ENCODE measurements around the gene DRD3. TPM values are rescaled to one million over a fixed set of nuclear protein-coding genes. Genes with fewer than 3 reads are reported as not detected.

The DRD3 gene
- polyA plus RNA-seq, 1 donor from 2014 or later, result not detected

DNA sequence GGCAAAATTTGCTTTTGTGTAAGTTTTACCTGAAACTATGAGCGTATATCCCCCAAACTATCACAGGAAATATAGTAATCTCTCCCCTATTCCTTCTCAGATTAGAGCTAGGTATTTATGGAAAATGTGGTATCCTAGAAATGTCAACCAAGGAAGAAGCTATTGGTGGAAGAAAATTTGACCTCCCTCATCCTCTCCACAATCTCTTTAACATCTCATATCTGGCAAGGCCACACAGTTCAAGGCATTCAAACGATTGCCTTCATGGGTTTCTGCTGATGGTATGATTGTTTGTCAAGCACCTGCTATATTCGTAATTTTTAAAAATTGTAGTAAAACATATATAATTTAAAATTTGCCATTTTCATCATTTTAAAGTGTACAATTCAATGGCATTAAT is 27.5 kb upstream of the DRD3 start:
- no peaks in the 10 kb centered on the region for H3K79me2 ChIP-seq (replicated peaks; ENCODE audit: insufficient read depth, low read length)
- H3K36me3 ChIP-seq (ENCODE audit: insufficient read depth, low read length), result no peaks in the 10 kb centered on the region
- no peak overlapping the region for H3K9ac ChIP-seq (ENCODE audit: low read length)
- H3K9me2 ChIP-seq (ENCODE audit: insufficient read depth, low read length), result no peaks in the 10 kb centered on the region
- no peaks in the 10 kb centered on the region for H3F3A ChIP-seq (ENCODE audit: insufficient read depth, low read length, poor library complexity, severe bottlenecking)
- H3K9me3 ChIP-seq (ENCODE audit: low read length), result no peaks in the 10 kb centered on the region
- TF ChIP-seq RAD21 (conservative IDR thresholded peaks at IDR 0.05) (no peak), SMC3 (conservative IDR thresholded peaks at IDR 0.05; ENCODE audit: poor library complexity) (no peak)
- TF ChIP-seq, protein P1, sequence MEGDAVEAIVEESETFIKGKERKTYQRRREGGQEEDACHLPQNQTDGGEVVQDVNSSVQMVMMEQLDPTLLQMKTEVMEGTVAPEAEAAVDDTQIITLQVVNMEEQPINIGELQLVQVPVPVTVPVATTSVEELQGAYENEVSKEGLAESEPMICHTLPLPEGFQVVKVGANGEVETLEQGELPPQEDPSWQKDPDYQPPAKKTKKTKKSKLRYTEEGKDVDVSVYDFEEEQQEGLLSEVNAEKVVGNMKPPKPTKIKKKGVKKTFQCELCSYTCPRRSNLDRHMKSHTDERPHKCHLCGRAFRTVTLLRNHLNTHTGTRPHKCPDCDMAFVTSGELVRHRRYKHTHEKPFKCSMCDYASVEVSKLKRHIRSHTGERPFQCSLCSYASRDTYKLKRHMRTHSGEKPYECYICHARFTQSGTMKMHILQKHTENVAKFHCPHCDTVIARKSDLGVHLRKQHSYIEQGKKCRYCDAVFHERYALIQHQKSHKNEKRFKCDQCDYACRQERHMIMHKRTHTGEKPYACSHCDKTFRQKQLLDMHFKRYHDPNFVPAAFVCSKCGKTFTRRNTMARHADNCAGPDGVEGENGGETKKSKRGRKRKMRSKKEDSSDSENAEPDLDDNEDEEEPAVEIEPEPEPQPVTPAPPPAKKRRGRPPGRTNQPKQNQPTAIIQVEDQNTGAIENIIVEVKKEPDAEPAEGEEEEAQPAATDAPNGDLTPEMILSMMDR (IDR thresholded peaks at IDR 0.05; ENCODE audit: poor library complexity, severe bottlenecking), result no peak
- no peak overlapping the region for H3K4me2 ChIP-seq (ENCODE audit: low read length)
- no peak overlapping the region for H3K4me3 ChIP-seq (ENCODE audit: low read length)
- H3K27me3 ChIP-seq (ENCODE audit: insufficient read depth, low read depth, low read length), result no peaks in the 10 kb centered on the region
- no peaks in the 10 kb centered on the region for H4K20me1 ChIP-seq (ENCODE audit: insufficient read depth)
- H3K27ac ChIP-seq (ENCODE audit: low read length), result no peak overlapping the region
- no peak overlapping the region for H2AFZ ChIP-seq (ENCODE audit: low read depth, low read length)

DNA sequence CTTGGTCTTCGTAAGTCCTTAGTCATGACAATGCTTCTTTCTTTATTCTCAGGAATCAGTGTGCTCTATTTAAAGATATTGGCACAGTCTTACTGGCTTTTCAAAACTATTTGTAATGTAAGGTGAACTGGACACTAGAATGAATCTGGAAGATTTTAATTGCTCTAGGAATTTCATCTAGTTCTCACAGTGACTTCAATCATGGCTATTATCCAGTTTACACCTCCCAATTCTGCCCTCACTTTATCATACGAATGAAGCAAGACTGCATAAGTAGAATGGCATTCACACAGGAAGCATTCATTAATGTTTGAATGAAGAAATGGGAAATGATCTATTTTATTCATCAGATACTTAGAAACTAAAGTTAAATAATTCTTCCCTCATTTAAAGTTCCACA is 26.7 kb upstream of the DRD3 start:
- no peaks in the 10 kb centered on the region for H3K9me3 ChIP-seq (ENCODE audit: low read length)
- no peak overlapping the region for H3K9ac ChIP-seq (ENCODE audit: low read length)
- no peak overlapping the region for H2AFZ ChIP-seq (ENCODE audit: low read depth, low read length)
- no peak overlapping the region for H3K4me3 ChIP-seq (ENCODE audit: low read length)
- H3K27me3 ChIP-seq (ENCODE audit: insufficient read depth, low read depth, low read length), result no peaks in the 10 kb centered on the region
- H4K20me1 ChIP-seq (ENCODE audit: insufficient read depth), result no peaks in the 10 kb centered on the region
- H3K4me2 ChIP-seq (ENCODE audit: low read length), result no peak overlapping the region
- H3K9me2 ChIP-seq (ENCODE audit: insufficient read depth, low read length), result no peaks in the 10 kb centered on the region
- H3K79me2 ChIP-seq (replicated peaks; ENCODE audit: insufficient read depth, low read length), result no peaks in the 10 kb centered on the region
- no peaks in the 10 kb centered on the region for H3K36me3 ChIP-seq (ENCODE audit: insufficient read depth, low read length)
- H3K27ac ChIP-seq (ENCODE audit: low read length), result no peak overlapping the region
- no peaks in the 10 kb centered on the region for H3F3A ChIP-seq (ENCODE audit: insufficient read depth, low read length, poor library complexity, severe bottlenecking)
- TF ChIP-seq RAD21 (conservative IDR thresholded peaks at IDR 0.05) (no peak), POLR2AphosphoS5 (IDR thresholded peaks at IDR 0.05) (no peak), EZH2 (IDR thresholded peaks at IDR 0.05; ENCODE audit: borderline replicate concordance, insufficient read depth, low read length, poor library complexity, severe bottlenecking) (no peak), MXI1 (conservative IDR thresholded peaks at IDR 0.05; ENCODE audit: poor library complexity, severe bottlenecking) (no peak), SMC3 (conservative IDR thresholded peaks at IDR 0.05; ENCODE audit: poor library complexity) (no peak), EP300 (conservative IDR thresholded peaks at IDR 0.05; ENCODE audit: poor library complexity, severe bottlenecking) (no peak), TAF1 (IDR thresholded peaks at IDR 0.05; ENCODE audit: low read depth) (no peak)
- TF ChIP-seq, protein P2, sequence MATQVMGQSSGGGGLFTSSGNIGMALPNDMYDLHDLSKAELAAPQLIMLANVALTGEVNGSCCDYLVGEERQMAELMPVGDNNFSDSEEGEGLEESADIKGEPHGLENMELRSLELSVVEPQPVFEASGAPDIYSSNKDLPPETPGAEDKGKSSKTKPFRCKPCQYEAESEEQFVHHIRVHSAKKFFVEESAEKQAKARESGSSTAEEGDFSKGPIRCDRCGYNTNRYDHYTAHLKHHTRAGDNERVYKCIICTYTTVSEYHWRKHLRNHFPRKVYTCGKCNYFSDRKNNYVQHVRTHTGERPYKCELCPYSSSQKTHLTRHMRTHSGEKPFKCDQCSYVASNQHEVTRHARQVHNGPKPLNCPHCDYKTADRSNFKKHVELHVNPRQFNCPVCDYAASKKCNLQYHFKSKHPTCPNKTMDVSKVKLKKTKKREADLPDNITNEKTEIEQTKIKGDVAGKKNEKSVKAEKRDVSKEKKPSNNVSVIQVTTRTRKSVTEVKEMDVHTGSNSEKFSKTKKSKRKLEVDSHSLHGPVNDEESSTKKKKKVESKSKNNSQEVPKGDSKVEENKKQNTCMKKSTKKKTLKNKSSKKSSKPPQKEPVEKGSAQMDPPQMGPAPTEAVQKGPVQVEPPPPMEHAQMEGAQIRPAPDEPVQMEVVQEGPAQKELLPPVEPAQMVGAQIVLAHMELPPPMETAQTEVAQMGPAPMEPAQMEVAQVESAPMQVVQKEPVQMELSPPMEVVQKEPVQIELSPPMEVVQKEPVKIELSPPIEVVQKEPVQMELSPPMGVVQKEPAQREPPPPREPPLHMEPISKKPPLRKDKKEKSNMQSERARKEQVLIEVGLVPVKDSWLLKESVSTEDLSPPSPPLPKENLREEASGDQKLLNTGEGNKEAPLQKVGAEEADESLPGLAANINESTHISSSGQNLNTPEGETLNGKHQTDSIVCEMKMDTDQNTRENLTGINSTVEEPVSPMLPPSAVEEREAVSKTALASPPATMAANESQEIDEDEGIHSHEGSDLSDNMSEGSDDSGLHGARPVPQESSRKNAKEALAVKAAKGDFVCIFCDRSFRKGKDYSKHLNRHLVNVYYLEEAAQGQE (IDR thresholded peaks at IDR 0.05; ENCODE audit: borderline replicate concordance), result no peak
- TF ChIP-seq, protein P1 (IDR thresholded peaks at IDR 0.05; ENCODE audit: poor library complexity, severe bottlenecking), result no peak
